Epidermal melanocyte (primary cell): ENCODE results near the gene EDEM3.

Experiments
- DNase-seq: peaks from one replicate; pipeline ENCODE4 v3.0.0; 2011; ENCODE audit warnings: low spot score; ENCODE audit not compliant: insufficient read length

EDEM3 gene

GRCh38 chr1:184643661-184644060 is 111.0 kb downstream of the EDEM3 start:
- no peak for DNase-seq

GRCh38 chr1:184641894-184642293 is 112.8 kb downstream of the EDEM3 start:
- no peak for DNase-seq

- DNase-seq: no peak
These were observed 114.2 kb downstream of the EDEM3 start for GRCh38 chr1:184640505-184640904.
